ENCODE data around the gene PANK4.

DNA sequence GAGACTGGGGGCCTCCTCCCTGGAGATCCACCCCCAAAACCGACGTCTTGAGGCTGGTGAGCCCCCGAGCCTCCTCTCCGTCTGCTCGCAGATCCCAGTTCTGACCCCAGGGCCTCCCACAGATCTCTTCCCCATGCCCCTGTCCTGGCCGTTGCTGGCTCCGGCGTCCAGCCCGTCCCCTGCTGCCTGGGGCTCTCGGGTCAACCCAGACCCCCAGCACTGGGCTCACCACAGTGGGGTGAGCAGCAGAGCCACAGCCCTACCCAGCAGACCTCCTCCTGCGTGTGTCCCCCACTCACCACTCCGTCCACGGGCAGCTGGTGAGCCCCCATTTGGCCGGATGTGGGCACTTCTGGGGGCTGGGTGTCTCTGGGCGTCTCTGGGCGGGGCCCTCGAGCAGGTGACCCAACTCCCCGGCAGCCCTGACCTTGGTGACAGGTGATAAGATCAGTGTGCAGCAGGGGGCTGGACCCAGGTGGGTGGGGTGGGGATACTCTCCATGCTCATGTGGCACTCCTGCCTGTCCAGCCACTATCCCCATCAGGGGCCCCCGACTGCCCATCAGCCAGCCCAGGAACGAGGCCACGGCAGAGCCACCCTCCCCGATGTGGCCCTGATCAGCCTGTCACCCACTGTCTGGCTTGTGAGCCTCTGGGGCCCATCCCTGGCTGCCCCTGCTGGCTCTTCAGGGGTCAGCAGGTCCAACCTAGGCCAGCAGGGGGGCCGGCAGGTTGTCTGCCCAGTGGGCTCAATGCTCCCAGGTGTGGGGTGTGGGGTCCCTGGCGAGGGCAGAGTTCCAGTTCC is 30.5 kb upstream of the PANK4 start:
- TF ChIP-seq EGR1 (IDR thresholded peaks at IDR 0.05; ENCODE audit: low read depth in 2 of 2) (no peak), CTCF (IDR thresholded peaks at IDR 0.05; ENCODE audit: low read depth, low read length, missing input control) (no peak), TAF1 (conservative IDR thresholded peaks at IDR 0.05) (no peak), YY1 (IDR thresholded peaks at IDR 0.05) (peak; percentile 80), GABPA (IDR thresholded peaks at IDR 0.05 in 1 of 2, conservative IDR thresholded peaks at IDR 0.05 in 1 of 2) (no peak), ATF3 (IDR thresholded peaks at IDR 0.05) (no peak), SP1 (IDR thresholded peaks at IDR 0.05) (no peak), JUND (IDR thresholded peaks at IDR 0.05) (no peak)
- TF ChIP-seq, protein P1, sequence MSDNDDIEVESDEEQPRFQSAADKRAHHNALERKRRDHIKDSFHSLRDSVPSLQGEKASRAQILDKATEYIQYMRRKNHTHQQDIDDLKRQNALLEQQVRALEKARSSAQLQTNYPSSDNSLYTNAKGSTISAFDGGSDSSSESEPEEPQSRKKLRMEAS (IDR thresholded peaks at IDR 0.05), result no peak

Data from liver (tissue), 3 donors.